Thoracic aorta (tissue), 2 donors: ENCODE data around the gene PIP5K1C. TPM values are rescaled to one million over a fixed set of nuclear protein-coding genes. Genes with fewer than 3 reads are reported as not detected.

Source experiments
- ATAC-seq: fragments of 150-250 bp; one replicate; pipeline ENCODE4 v1.8.0; 2017; ENCODE audit warnings: low read depth; ENCODE audit not compliant: insufficient number of reproducible peaks, low FRiP score
- DNase-seq: peaks from one replicate; pipeline ENCODE4 v3.0.0-alpha.2; 2020; ENCODE audit warnings: low spot score
- H3K27ac ChIP-seq, 2 donors: fragments of 200-600 bp; sonication (generic); 1 replicate in 1 of 2; 2 replicates in 1 of 2; pipeline ENCODE4 v1.5.1; 2016; ENCODE audit warnings: mild to moderate bottlenecking in 2 of 2, moderate library complexity in 2 of 2
- H3K27me3 ChIP-seq: fragments of 200-600 bp; sonication (generic); replicated peaks from 2 replicates; pipeline ENCODE4 v1.6.0; 2016; ENCODE audit warnings: mild to moderate bottlenecking; ENCODE audit not compliant: insufficient read depth
- H3K36me3 ChIP-seq: fragments of 200-600 bp; sonication (generic); one replicate; pipeline ENCODE4 v1.5.1; 2016
- H3K4me1 ChIP-seq, 2 donors: fragments of 200-600 bp; sonication (generic); 1 replicate in 1 of 2; 2 replicates in 1 of 2; pipeline versions ENCODE4 v1.5.1 to v1.6.0; 2016; ENCODE audit warnings: low read depth in 2 of 2, mild to moderate bottlenecking in 1 of 2; ENCODE audit not compliant: control insufficient read depth in 1 of 2
- H3K4me3 ChIP-seq: fragments of 200-600 bp; sonication (generic); 2 replicates; pipeline ENCODE4 v1.5.1; 2016; ENCODE audit warnings: mild to moderate bottlenecking
- H3K9me3 ChIP-seq: fragments of 200-600 bp; sonication (generic); 2 replicates; pipeline ENCODE4 v1.5.1; 2016
- CTCF ChIP-seq: fragments of 200-600 bp; sonication (generic); IDR thresholded peaks from one replicate; pipeline ENCODE4 v1.5.1; 2019; ENCODE audit warnings: antibody characterized with exemption
- total RNA-seq, 2 donors: library from RNA; depleted of rRNA; stranded (reverse); fragments of >200 nt; gene quantifications; one replicate each; pipeline versions ENCODE4 v1.1.0 to v1.2.3, GENCODE V29; 2016

Gene PIP5K1C
- total RNA-seq, 2 donors from 2014 or later, result 82.6 to 84.5 TPM

GRCh38 chr19:3679138-3679537 is 21.1 kb downstream of the PIP5K1C start:
- Histone ChIP-seq H3K36me3 (no peaks in the 10 kb centered on the region), H3K9me3 (no peaks in the 10 kb centered on the region), H3K4me3 (no peak overlapping the region), H3K27me3 (no peaks in the 10 kb centered on the region), H3K27ac (no peak overlapping the region), H3K4me1 (peaks cover 6 to 36% of the 10 kb centered on the region in 2 donors)
- DNase-seq (no peak), ATAC-seq (no peak)
- TF ChIP-seq CTCF, result no peak

- Histone ChIP-seq H3K9me3 (no peaks in the 10 kb centered on the region), H3K4me3 (no peak overlapping the region), H3K27me3 (no peaks in the 10 kb centered on the region), H3K27ac (no peak overlapping the region), H3K4me1 (peaks cover 5 to 27% of the 10 kb centered on the region in 2 donors), H3K36me3 (no peaks in the 10 kb centered on the region)
- no peak for ATAC-seq
- DNase-seq, result no peak
- TF ChIP-seq CTCF, result no peak
These were observed 22.1 kb downstream of the PIP5K1C start for GRCh38 chr19:3678188-3678587.

- DNase-seq (no peak), ATAC-seq (no peak)
- Histone ChIP-seq H3K36me3 (no peaks in the 10 kb centered on the region), H3K27ac (no peak overlapping the region), H3K27me3 (no peaks in the 10 kb centered on the region), H3K4me1 (peaks cover 18 to 31% of the 10 kb centered on the region in 2 donors), H3K4me3 (no peak overlapping the region), H3K9me3 (no peaks in the 10 kb centered on the region)
- no peak for TF ChIP-seq CTCF
These were observed 25.3 kb downstream of the PIP5K1C start for GRCh38 chr19:3674784-3675543.

GRCh38 chr19:3673506-3674439 is 26.5 kb downstream of the PIP5K1C start:
- DNase-seq, result no peak
- Histone ChIP-seq H3K4me3 (no peak overlapping the region), H3K27me3 (no peaks in the 10 kb centered on the region), H3K27ac (peak overlapping the region; percentile 20 to 50), H3K36me3 (no peaks in the 10 kb centered on the region), H3K4me1 (peaks cover 29 to 43% of the 10 kb centered on the region in 2 donors), H3K9me3 (no peaks in the 10 kb centered on the region)
- no peak for ATAC-seq
- no peak for TF ChIP-seq CTCF

- TF ChIP-seq CTCF, result no peak
- Histone ChIP-seq H3K36me3 (no peaks in the 10 kb centered on the region), H3K9me3 (no peaks in the 10 kb centered on the region), H3K27ac (peak overlapping the region; percentile 20 to 50), H3K4me1 (peaks cover 29 to 51% of the 10 kb centered on the region in 2 donors), H3K27me3 (no peaks in the 10 kb centered on the region), H3K4me3 (no peak overlapping the region)
- ATAC-seq (no peak), DNase-seq (no peak)
These were observed 27.3 kb downstream of the PIP5K1C start for GRCh38 chr19:3672993-3673392.
